HepG2 (cell line): Measurements from ENCODE around the gene LGALS9. TPM values are rescaled to one million over a fixed set of nuclear protein-coding genes. Genes with fewer than 3 reads are reported as not detected.

Experiments
- ATAC-seq: fragments of 200-7000 bp; cut with Tn5 transposase; 3 replicates; pipeline ENCODE4 v1.9.1; 2020; ENCODE audit warnings: mild to moderate bottlenecking, moderate library complexity
- BruUV-seq: library from RNA; stranded (reverse); fragments of 400-500 nt; replicated peaks from 2 replicates; lab custom pipeline; 2021; lab: Mats Ljungman, UMichigan
- CTCF ChIA-PET: fragments of 300-600 bp; formaldehyde crosslinking; extraction: SDS; loops from one replicate; lab custom pipeline; 2021; ENCODE audit warnings: low total read pairs, inconsistent platforms, low intra/inter-chr PET ratio; lab: Yijun Ruan, JAX
- POLR2A ChIA-PET: fragments of 350-600 bp; sonication (Branson Sonifier 250); formaldehyde crosslinking; loops from one replicate; lab custom pipeline; 2020; ENCODE audit warnings: antibody characterized with exemption, inconsistent platforms; lab: Yijun Ruan, JAX
- DNase-seq: peaks from one replicate; pipeline ENCODE4 v3.0.0-alpha.2; 2015; ENCODE audit warnings: low spot score
- FAIRE-seq: peaks from 3 replicates; lab custom pipeline; 2011; peaks lifted over from hg19 to GRCh38; lab: Jason Lieb, UNC
- H2AFZ ChIP-seq: one replicate; pipeline ENCODE4 v1.6.1; 2011; ENCODE audit warnings: low read length, inconsistent platforms
- H3K27ac ChIP-seq: fragments of 300-600 bp; 3 replicates; pipeline ENCODE4 v1.8.0; 2011; ENCODE audit warnings: mixed run types, mild to moderate bottlenecking, mixed read lengths, low read length, inconsistent platforms; ENCODE audit not compliant: insufficient read depth; ENCODE audit errors: extremely low read length
- H3K27me3 ChIP-seq, 2 experiments: fragments of 200-600 bp in 1 of 2; 2 replicates in 1 of 2; 3 replicates in 1 of 2; pipeline versions ENCODE4 v1.6.0 to v1.8.0; 2011; ENCODE audit warnings: low read length in 2 of 2, mild to moderate bottlenecking in 2 of 2, moderate library complexity in 2 of 2, inconsistent platforms in 1 of 2; ENCODE audit not compliant: insufficient read depth in 2 of 2, control insufficient read depth in 1 of 2
- H3K36me3 ChIP-seq, 2 experiments: fragments of 200-600 bp in 1 of 2; replicated peaks in 1 of 2; 2 replicates in 1 of 2; 3 replicates in 1 of 2; pipeline versions ENCODE4 v1.5.1 to v1.8.0; 2011; ENCODE audit warnings: low read length in 2 of 2, inconsistent platforms in 1 of 2; ENCODE audit not compliant: insufficient read depth in 2 of 2, control insufficient read depth in 1 of 2
- H3K4me1 ChIP-seq: 2 replicates; pipeline ENCODE4 v1.5.1; 2012; ENCODE audit warnings: low read length, inconsistent platforms; ENCODE audit not compliant: insufficient read depth
- H3K4me2 ChIP-seq: 2 replicates; pipeline ENCODE4 v1.6.0; 2011; ENCODE audit warnings: low read depth, low read length, inconsistent platforms
- H3K4me3 ChIP-seq, 3 experiments: fragments of 200-600 bp in 1 of 3; sonication (generic), shearing (Covaris generic) in 1 of 3; replicated peaks in 1 of 3; 2 replicates each; pipeline ENCODE4 v1.5.1; 2011 to 2016; ENCODE audit warnings: low read length in 3 of 3, inconsistent platforms in 2 of 3, low read depth in 2 of 3, mild to moderate bottlenecking in 2 of 3, control low read depth in 1 of 3, mixed read lengths in 1 of 3; ENCODE audit not compliant: insufficient read depth in 1 of 3
- H3K79me2 ChIP-seq: one replicate; pipeline ENCODE4 v1.6.1; 2011; ENCODE audit warnings: low read length, inconsistent platforms; ENCODE audit not compliant: insufficient read depth
- H3K9ac ChIP-seq: 2 replicates; pipeline ENCODE4 v1.6.0; 2011; ENCODE audit warnings: mild to moderate bottlenecking, low read depth, low read length, inconsistent platforms; ENCODE audit not compliant: insufficient read depth
- H3K9me3 ChIP-seq: 2 replicates; pipeline ENCODE4 v1.5.1; 2012; ENCODE audit warnings: mild to moderate bottlenecking, low read length
- H4K20me1 ChIP-seq: 2 replicates; pipeline ENCODE4 v1.6.0; 2011; ENCODE audit warnings: inconsistent platforms, mild to moderate bottlenecking, low read length, moderate library complexity; ENCODE audit not compliant: insufficient read depth
- IKZF1 ChIP-seq: fragments of 450-650 bp; IDR thresholded peaks from 2 replicates; pipeline ENCODE4 v1.7.1; 2016
- NFYC ChIP-seq: IDR thresholded peaks from 2 replicates; pipeline ENCODE4 v1.6.1; 2016; ENCODE audit warnings: missing genetic modification reagents, missing compliant biosample characterization
- NR3C1 ChIP-seq: sonication (generic); formaldehyde crosslinking; IDR thresholded peaks from 2 replicates; pipeline ENCODE4 v1.4.0; 2020; ENCODE audit warnings: missing genetic modification reagents
- SMAD9 ChIP-seq: sonication (generic); formaldehyde crosslinking; IDR thresholded peaks from 2 replicates; pipeline ENCODE4 v1.5.1; 2020; ENCODE audit warnings: mild to moderate bottlenecking, missing genetic modification reagents
- ZC3H13 ChIP-seq: sonication (generic); formaldehyde crosslinking; IDR thresholded peaks from 2 replicates; pipeline ENCODE4 v1.8.1; 2023; ENCODE audit warnings: mild to moderate bottlenecking, missing genetic modification reagents, moderate library complexity
- ZFX ChIP-seq: sonication (generic); formaldehyde crosslinking; IDR thresholded peaks from 2 replicates; pipeline ENCODE4 v1.4.0; 2020; ENCODE audit warnings: mild to moderate bottlenecking, low read depth, missing genetic modification reagents, moderate library complexity
- ZNF276 ChIP-seq: sonication (generic); formaldehyde crosslinking; IDR thresholded peaks from 2 replicates; pipeline ENCODE4 v1.4.0; 2020; ENCODE audit warnings: mild to moderate bottlenecking, low read depth, missing genetic modification reagents
- ZNF296 ChIP-seq: sonication (generic); formaldehyde crosslinking; conservative IDR thresholded peaks from 2 replicates; pipeline ENCODE4 v1.5.0; 2020; ENCODE audit warnings: mild to moderate bottlenecking, missing genetic modification reagents
- ZNF329 ChIP-seq: sonication (generic); formaldehyde crosslinking; IDR thresholded peaks from 2 replicates; pipeline ENCODE4 v1.9.0; 2021; ENCODE audit warnings: low read depth, mild to moderate bottlenecking, missing genetic modification reagents
- ZNF382 ChIP-seq: sonication (generic); formaldehyde crosslinking; IDR thresholded peaks from 2 replicates; pipeline ENCODE4 v1.5.0; 2020; ENCODE audit warnings: missing genetic modification reagents, mild to moderate bottlenecking, borderline replicate concordance
- ZSCAN25 ChIP-seq: sonication (generic); formaldehyde crosslinking; IDR thresholded peaks from 2 replicates; pipeline ENCODE4 v1.8.0; 2022; ENCODE audit warnings: mild to moderate bottlenecking, missing genetic modification reagents
- WGBS: methylation state at CpG from one replicate; pipeline ENCODE4 v1.1.6; 2017; ENCODE audit warnings: low lambda C conversion rate; 5-methylcytosine and 5-hydroxymethylcytosine counted together
- in situ Hi-C: cut with HindIII; loops from 2 replicates; pipeline ENCODE4 v1.10.0; 2017; ENCODE audit warnings: low pct_unique_long_range_greater_than_20kb; ENCODE audit not compliant: extremely low pct_ligation_motif_present
- intact Hi-C: fragments of 100-400 bp; cut with micrococcal nuclease; formaldehyde crosslinking; loops from one replicate; pipeline ENCODE4 v1.10.0; 2022; ENCODE audit not compliant: unreplicated experiment
- polyA plus RNA-seq, 8 experiments: library from polyadenylated mRNA; depleted of rRNA in 3 of 8; stranded (reverse) in 7 of 8; unstranded in 1 of 8; fragments of >200 nt; fragmentation: Illumina TruSeq in 4 of 8; extraction: Trizol in 4 of 8; gene quantifications; 2 replicates each; pipeline versions ENCODE4 v1.2.1 to v1.2.3, GENCODE V29; 2011 to 2016; ENCODE audit warnings: low read depth in 4 of 8, missing spikeins in 1 of 8, mixed read lengths in 1 of 8; ENCODE audit not compliant: insufficient read depth in 1 of 8
- total RNA-seq, 5 experiments: library from RNA; depleted of rRNA; stranded (reverse); fragments of >200 nt; fragmentation: Illumina TruSeq; extraction: Trizol; gene quantifications; 2 replicates each; pipeline ENCODE4 v1.2.3, GENCODE V29; 2016; ENCODE audit warnings: low read depth in 1 of 5
- TF ChIP-seq, protein P1 (sequence below): sonication (generic); formaldehyde crosslinking; IDR thresholded peaks from 2 replicates; pipeline ENCODE4 v1.4.0; 2020; ENCODE audit warnings: low read depth, mild to moderate bottlenecking, missing genetic modification reagents
- TF ChIP-seq, protein P2 (sequence below): IDR thresholded peaks from 2 replicates; pipeline ENCODE4 v1.6.1; 2016
- TF ChIP-seq, protein P3 (sequence below): sonication (generic); formaldehyde crosslinking; IDR thresholded peaks from 2 replicates; pipeline ENCODE4 v1.8.1; 2023; ENCODE audit warnings: mild to moderate bottlenecking, missing genetic modification reagents

Gene LGALS9
- total and polyA plus RNA-seq, 2 of the 13 experiments (the other 11 are each of a cell fraction or from before 2014, with no cell fraction given) = 0.40 to 1.4 TPM

- TF ChIP-seq, protein P1, sequence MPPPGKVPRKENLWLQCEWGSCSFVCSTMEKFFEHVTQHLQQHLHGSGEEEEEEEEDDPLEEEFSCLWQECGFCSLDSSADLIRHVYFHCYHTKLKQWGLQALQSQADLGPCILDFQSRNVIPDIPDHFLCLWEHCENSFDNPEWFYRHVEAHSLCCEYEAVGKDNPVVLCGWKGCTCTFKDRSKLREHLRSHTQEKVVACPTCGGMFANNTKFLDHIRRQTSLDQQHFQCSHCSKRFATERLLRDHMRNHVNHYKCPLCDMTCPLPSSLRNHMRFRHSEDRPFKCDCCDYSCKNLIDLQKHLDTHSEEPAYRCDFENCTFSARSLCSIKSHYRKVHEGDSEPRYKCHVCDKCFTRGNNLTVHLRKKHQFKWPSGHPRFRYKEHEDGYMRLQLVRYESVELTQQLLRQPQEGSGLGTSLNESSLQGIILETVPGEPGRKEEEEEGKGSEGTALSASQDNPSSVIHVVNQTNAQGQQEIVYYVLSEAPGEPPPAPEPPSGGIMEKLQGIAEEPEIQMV (CRISPR knock-in tag) = no peak
- ChIA-PET POLR2A (no interaction called here), CTCF (no interaction called here)
- in situ Hi-C loops = loop anchor here (10.0 kb wide), 3 partner anchors 59 to 359 kb away; no protein-coding TSS in a partner anchor
- no CpG with 5 or more reads among the region's 3 CpGs for WGBS
- H2AFZ ChIP-seq = no peak overlapping the region
- FAIRE-seq = no peak
- no peaks in the 10 kb centered on the region for H3K4me1 ChIP-seq
- H3K9ac ChIP-seq = no peak overlapping the region
- ATAC-seq = no peak
- no TSS peak for BruUV-seq
- no peaks in the 10 kb centered on the region for H3K27me3 ChIP-seq
- H4K20me1 ChIP-seq = no peaks in the 10 kb centered on the region
- intact Hi-C loops = no loop called here
- no peak overlapping the region for H3K27ac ChIP-seq
- no peaks in the 10 kb centered on the region for H3K9me3 ChIP-seq
- no peak overlapping the region for H3K4me3 ChIP-seq
- peaks cover 15 to 54% of the 10 kb centered on the region in 2 experiments for H3K36me3 ChIP-seq
- H3K79me2 ChIP-seq = no peaks in the 10 kb centered on the region
- no peak overlapping the region for H3K4me2 ChIP-seq
- no peak for DNase-seq
Measured at GRCh38 chr17:27593857-27594255, 37.1 kb upstream of the LGALS9 start.

- H3K9ac ChIP-seq = no peak overlapping the region
- no peak overlapping the region for H3K4me2 ChIP-seq
- H3K4me3 ChIP-seq = no peak overlapping the region
- FAIRE-seq (no peak), DNase-seq (no peak), ATAC-seq (no peak)
- BruUV-seq = no TSS peak
- H3K36me3 ChIP-seq = peaks cover 15 to 47% of the 10 kb centered on the region in 2 experiments
- ChIA-PET CTCF (no interaction called here), POLR2A (no interaction called here)
- H3K27ac ChIP-seq = no peak overlapping the region
- H3K27me3 ChIP-seq = no peaks in the 10 kb centered on the region
- intact Hi-C loops (no loop called here), in situ Hi-C loops (loop anchor here (5.0 to 10.0 kb wide), 4 partner anchors 60 to 360 kb away; no protein-coding TSS in a partner anchor)
- no peaks in the 10 kb centered on the region for H4K20me1 ChIP-seq
- no peaks in the 10 kb centered on the region for H3K9me3 ChIP-seq
- 100% methylated on average over 2 of the region's 2 CpGs for WGBS
- H3K79me2 ChIP-seq = no peaks in the 10 kb centered on the region
- H2AFZ ChIP-seq = no peak overlapping the region
- no peaks in the 10 kb centered on the region for H3K4me1 ChIP-seq
- TF ChIP-seq, protein P2, sequence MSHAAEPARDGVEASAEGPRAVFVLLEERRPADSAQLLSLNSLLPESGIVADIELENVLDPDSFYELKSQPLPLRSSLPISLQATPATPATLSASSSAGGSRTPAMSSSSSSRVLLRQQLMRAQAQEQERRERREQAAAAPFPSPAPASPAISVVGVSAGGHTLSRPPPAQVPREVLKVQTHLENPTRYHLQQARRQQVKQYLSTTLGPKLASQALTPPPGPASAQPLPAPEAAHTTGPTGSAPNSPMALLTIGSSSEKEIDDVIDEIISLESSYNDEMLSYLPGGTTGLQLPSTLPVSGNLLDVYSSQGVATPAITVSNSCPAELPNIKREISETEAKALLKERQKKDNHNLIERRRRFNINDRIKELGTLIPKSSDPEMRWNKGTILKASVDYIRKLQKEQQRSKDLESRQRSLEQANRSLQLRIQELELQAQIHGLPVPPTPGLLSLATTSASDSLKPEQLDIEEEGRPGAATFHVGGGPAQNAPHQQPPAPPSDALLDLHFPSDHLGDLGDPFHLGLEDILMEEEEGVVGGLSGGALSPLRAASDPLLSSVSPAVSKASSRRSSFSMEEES (CRISPR knock-in tag) = no peak
- no peak for TF ChIP-seq ZNF382
- no peak for TF ChIP-seq NR3C1 (CRISPR knock-in tag)
- no peak for TF ChIP-seq SMAD9 (CRISPR knock-in tag)
- TF ChIP-seq ZNF329 = no peak
- TF ChIP-seq ZC3H13 (CRISPR knock-in tag) = no peak
- no peak for TF ChIP-seq NFYC
- no peak for TF ChIP-seq ZNF296 (CRISPR knock-in tag)
- TF ChIP-seq ZSCAN25 (CRISPR knock-in tag) = no peak
- no peak for TF ChIP-seq ZFX (CRISPR knock-in tag)
- TF ChIP-seq, protein P3, sequence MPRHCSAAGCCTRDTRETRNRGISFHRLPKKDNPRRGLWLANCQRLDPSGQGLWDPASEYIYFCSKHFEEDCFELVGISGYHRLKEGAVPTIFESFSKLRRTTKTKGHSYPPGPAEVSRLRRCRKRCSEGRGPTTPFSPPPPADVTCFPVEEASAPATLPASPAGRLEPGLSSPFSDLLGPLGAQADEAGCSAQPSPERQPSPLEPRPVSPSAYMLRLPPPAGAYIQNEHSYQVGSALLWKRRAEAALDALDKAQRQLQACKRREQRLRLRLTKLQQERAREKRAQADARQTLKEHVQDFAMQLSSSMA (CRISPR knock-in tag) = no peak
- no peak for TF ChIP-seq IKZF1
- no peak for TF ChIP-seq ZNF276
Measured at GRCh38 chr17:27595208-27595607, 35.8 kb upstream of the LGALS9 start.
